ENCODE measurements around the gene NLRP10. TPM values are rescaled to one million over a fixed set of nuclear protein-coding genes. Genes with fewer than 3 reads are reported as not detected.

Gene NLRP10
- total and polyA plus RNA-seq, 2 donors (not counting 3 experiments of a cell fraction or from before 2014, with no cell fraction given) = not detected

DNA sequence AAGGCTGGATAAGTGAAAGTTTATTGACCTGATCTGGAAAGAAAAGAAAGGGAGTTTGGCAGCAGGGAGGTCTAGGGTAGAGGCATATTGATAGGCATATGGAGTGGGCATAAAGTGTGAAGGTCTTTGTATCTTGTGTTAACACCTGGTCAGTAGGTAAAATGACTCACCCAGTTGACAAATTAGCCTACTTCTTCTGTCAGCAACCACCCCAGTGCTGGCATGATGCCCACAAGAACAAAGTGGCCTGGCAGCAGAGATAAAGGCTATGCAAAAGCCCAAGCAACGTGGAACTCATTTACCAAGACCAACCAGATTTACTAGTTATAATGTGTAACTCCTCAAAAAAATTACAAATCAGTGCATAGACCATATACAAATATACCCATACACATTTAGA, 28.6 kb downstream of the NLRP10 start:
- POLR2A ChIA-PET = no interaction called here
- TF ChIP-seq GATA2 (IDR thresholded peaks at IDR 0.05; ENCODE audit: insufficient read depth, insufficient read length, low read depth, low read length) = no peak
- TF ChIP-seq POLR2AphosphoS5 (IDR thresholded peaks at IDR 0.05; ENCODE audit: insufficient read depth, low read depth, low read length) = no peak
- no peak for TF ChIP-seq MYC (IDR thresholded peaks at IDR 0.05; ENCODE audit: low read depth, low read length)
- TF ChIP-seq JUN (IDR thresholded peaks at IDR 0.05; ENCODE audit: borderline replicate concordance, insufficient read depth, insufficient read length, low read depth) = no peak
- no peak for TF ChIP-seq MAX (IDR thresholded peaks at IDR 0.05; ENCODE audit: insufficient read depth, insufficient read length)
- no peak for TF ChIP-seq FOS (IDR thresholded peaks at IDR 0.05; ENCODE audit: borderline replicate concordance, insufficient read depth, low read length)
- TF ChIP-seq CTCF (IDR thresholded peaks at IDR 0.05; ENCODE audit: extremely low read depth in 1 of 2, insufficient read depth in 1 of 2, low read depth in 1 of 2, low read length in 2 of 2) = no peak
- no peak for TF ChIP-seq POLR2A (IDR thresholded peaks at IDR 0.05; ENCODE audit: low read depth, low read length)
- no peak for TF ChIP-seq EZH2 (IDR thresholded peaks at IDR 0.05; ENCODE audit: borderline replicate concordance, low read depth, low read length, severe bottlenecking)
- Histone ChIP-seq H3K27me3 (ENCODE audit: control insufficient read depth in 2 of 2, insufficient read depth in 2 of 2, low read length in 2 of 2) (peaks cover 0 to 11% of the 10 kb centered on the region in 2 experiments), H3K9me3 (replicated peaks; ENCODE audit: control insufficient read depth, insufficient read depth, low read length) (no peaks in the 10 kb centered on the region), H3K27ac (ENCODE audit: insufficient read depth, low read depth, low read length) (no peak overlapping the region), H3K4me2 (ENCODE audit: insufficient read depth, low read length) (no peak overlapping the region), H3K79me2 (ENCODE audit: control insufficient read depth, insufficient read depth, low read length) (no peaks in the 10 kb centered on the region), H3K4me1 (ENCODE audit: control insufficient read depth, extremely low read depth, insufficient read depth, low read length) (no peaks in the 10 kb centered on the region), H2AFZ (ENCODE audit: low read depth, low read length) (no peak overlapping the region), H3K36me3 (ENCODE audit: control insufficient read depth in 2 of 2, extremely low read depth in 1 of 2, insufficient read depth in 2 of 2, low read length in 2 of 2) (no peaks in the 10 kb centered on the region), H3K9me1 (replicated peaks; ENCODE audit: control insufficient read depth, extremely low read depth, insufficient read depth, low read length) (no peaks in the 10 kb centered on the region), H3K9ac (replicated peaks; ENCODE audit: extremely low read depth, insufficient read depth, low read length) (no peak overlapping the region), H4K20me1 (replicated peaks; ENCODE audit: control insufficient read depth, extremely low read depth, insufficient read depth, low read length) (no peaks in the 10 kb centered on the region), H3K4me3 (replicated peaks in 1 of 3; ENCODE audit: insufficient read depth in 1 of 3, low read depth in 1 of 3, low read length in 3 of 3) (no peak overlapping the region)
- FAIRE-seq (no peak), DNase-seq (ENCODE audit: low read depth, low spot score) (no peak)
- dilution Hi-C loops (cut with MboI; ENCODE audit: extremely low pct_ligation_motif_present, low sequenced_read_pairs) = no loop called here
- CTCF ChIA-PET = no interaction called here
- BruUV-seq (replicated peaks) = no TSS peak
- intact Hi-C loops (cut with micrococcal nuclease) = no loop called here

Measured in endothelial cell of umbilical vein (primary cell).